ENCODE measurements around the gene PRRG2. TPM values are rescaled to one million over a fixed set of nuclear protein-coding genes. Genes with fewer than 3 reads are reported as not detected.

The PRRG2 gene
- 3.9 and 4.7 TPM in 2 replicates for total RNA-seq (2022)
- Bru-seq, nascent RNA, result percentile 37 among the genes with signal in this experiment
- BruChase-seq, experiment 1, labeled RNA remaining after a 6-hour chase, result percentile 46 among the genes with signal in this experiment
- BruChase-seq, experiment 2, labeled RNA remaining after a 2-hour chase, result percentile 35 among the genes with signal in this experiment
- long read RNA-seq, partial matches to known transcripts, result 0 of 4 reads
- long read RNA-seq, other reads (novel, unspliced or antisense), result 2 of 4 reads

DNA sequence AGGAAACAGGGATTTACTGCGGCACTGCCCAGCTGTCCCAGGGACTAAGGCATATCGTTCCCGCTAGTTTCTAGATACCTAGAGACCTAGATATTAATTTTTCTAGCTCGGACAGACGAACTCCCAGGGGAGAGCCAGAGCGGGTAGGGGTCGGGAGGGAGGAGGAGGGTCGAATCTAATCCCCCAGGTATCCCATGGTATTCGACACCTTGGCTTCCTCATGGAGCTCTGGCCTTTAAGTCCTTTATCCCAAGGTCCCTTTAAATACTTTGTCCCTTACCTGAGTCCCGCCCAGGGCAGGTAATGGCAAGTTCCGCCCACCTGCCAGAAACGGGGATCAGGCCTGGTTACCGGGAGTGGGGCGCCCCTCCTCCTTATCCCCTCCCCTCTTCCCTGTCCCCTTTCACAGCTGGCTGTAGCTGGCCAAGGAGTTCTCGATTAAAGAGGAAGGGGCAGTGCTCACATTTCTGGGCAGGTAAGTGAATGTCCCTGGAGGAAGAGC is at the start of gene PRRG2:
TSS of gene PRRG2 (plus strand) at position 310 of the 502 bp plus-strand sequence. CDS start 1,904 bp downstream, outside the sequence.
- intact Hi-C loops (cut with micrococcal nuclease), result loop anchor here (2.0 kb wide), 1 partner anchor 60 kb away; the partner anchor contains the start of gene RRAS
- TF ChIP-seq, protein P1, sequence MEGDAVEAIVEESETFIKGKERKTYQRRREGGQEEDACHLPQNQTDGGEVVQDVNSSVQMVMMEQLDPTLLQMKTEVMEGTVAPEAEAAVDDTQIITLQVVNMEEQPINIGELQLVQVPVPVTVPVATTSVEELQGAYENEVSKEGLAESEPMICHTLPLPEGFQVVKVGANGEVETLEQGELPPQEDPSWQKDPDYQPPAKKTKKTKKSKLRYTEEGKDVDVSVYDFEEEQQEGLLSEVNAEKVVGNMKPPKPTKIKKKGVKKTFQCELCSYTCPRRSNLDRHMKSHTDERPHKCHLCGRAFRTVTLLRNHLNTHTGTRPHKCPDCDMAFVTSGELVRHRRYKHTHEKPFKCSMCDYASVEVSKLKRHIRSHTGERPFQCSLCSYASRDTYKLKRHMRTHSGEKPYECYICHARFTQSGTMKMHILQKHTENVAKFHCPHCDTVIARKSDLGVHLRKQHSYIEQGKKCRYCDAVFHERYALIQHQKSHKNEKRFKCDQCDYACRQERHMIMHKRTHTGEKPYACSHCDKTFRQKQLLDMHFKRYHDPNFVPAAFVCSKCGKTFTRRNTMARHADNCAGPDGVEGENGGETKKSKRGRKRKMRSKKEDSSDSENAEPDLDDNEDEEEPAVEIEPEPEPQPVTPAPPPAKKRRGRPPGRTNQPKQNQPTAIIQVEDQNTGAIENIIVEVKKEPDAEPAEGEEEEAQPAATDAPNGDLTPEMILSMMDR (IDR thresholded peaks at IDR 0.05; ENCODE audit: unreplicated experiment), result no peak
- H3K4me3 Mint-ChIP-seq (ENCODE audit: unreplicated experiment), result peak within 1 kb of the TSS; percentile 92
- H3K27me3 Mint-ChIP-seq (ENCODE audit: insufficient read depth, unreplicated experiment), result no peaks in the 10 kb centered on the region
- ChIA-PET POLR2A (interaction anchor here (0.6 to 4.8 kb wide), 30 partner anchors 10 to 1801 kb away, joined by 3 to 138 read pairs (median 6); partner anchors contain the start of genes ADM5, ALDH16A1, BCL2L12 and FUZ), CTCF (interaction anchor here (0.7 to 4.6 kb wide), 3 partner anchors 11 to 92 kb away, joined by 3 to 40 read pairs (median 3); no protein-coding TSS in a partner anchor)
- BruUV-seq (replicated peaks), result no TSS peak
- H3K4me1 Mint-ChIP-seq (ENCODE audit: insufficient read depth, unreplicated experiment), result peaks cover 22% of the 10 kb centered on the region
- peaks cover 7% of the 10 kb centered on the region for H3K36me3 Mint-ChIP-seq (ENCODE audit: insufficient read depth, unreplicated experiment)
- peak within 1 kb of the TSS; percentile 96 for H3K27ac Mint-ChIP-seq (ENCODE audit: low read depth, unreplicated experiment)
- DNase-seq (ENCODE audit: unreplicated experiment), result peak; percentile 52
- H3K9me3 Mint-ChIP-seq (ENCODE audit: unreplicated experiment), result no peaks in the 10 kb centered on the region

DNA sequence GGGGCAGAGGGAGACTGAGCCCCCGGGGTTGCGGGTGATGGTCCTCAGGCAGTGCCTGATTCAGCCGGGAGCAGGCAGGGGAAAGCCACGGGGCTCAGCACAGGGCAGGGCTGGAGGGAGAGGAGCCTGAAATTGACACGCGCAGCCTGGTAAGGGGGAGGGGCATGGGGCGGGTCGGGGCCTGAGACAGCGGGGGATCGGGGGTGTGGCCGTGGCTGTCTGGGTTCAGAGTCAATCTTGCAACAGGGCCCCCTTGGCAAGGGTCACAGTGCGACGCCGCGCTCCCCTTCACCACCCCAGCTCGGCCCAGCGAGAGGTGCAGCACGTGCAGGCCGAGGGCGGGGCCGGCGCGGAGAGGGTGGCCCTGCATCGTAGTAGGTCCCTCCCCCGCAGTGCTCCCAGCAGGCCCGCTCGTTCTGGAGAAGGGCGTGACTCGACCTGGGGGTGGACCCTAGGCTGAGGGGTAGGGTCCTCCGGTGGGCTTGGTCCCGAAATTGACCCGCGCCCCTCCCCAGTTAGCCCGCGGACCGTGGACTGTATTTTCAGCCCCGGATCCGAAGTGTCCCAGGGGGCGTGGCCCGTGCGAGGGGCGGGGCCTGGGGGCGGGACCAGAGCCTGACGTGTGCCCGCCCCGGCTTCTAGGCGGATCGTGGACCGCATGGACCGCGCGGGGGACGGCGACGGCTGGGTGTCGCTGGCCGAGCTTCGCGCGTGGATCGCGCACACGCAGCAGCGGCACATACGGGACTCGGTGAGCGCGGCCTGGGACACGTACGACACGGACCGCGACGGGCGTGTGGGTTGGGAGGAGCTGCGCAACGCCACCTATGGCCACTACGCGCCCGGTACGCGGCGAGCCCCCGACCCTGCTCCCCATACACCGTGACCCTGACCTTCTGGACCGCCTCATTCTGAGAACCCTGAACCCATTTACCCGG is 47.3 kb upstream of the PRRG2 start:
- no peaks in the 10 kb centered on the region for H3K9me3 Mint-ChIP-seq (ENCODE audit: unreplicated experiment)
- BruUV-seq (replicated peaks), result no TSS peak
- intact Hi-C loops (cut with micrococcal nuclease), result no loop called here
- H3K4me1 Mint-ChIP-seq (ENCODE audit: insufficient read depth, unreplicated experiment), result peaks cover 6% of the 10 kb centered on the region
- H3K4me3 Mint-ChIP-seq (ENCODE audit: unreplicated experiment), result peak overlapping the region; percentile 73
- peaks cover 11% of the 10 kb centered on the region for H3K27me3 Mint-ChIP-seq (ENCODE audit: insufficient read depth, unreplicated experiment)
- ChIA-PET CTCF (interaction anchor here (0.5 to 4.3 kb wide), 5 partner anchors 13 to 294 kb away, joined by 3 to 26 read pairs (median 4); no protein-coding TSS in a partner anchor), POLR2A (interaction anchor here (0.9 to 1.0 kb wide), 3 partner anchors 9 to 20 kb away, joined by 3 to 4 read pairs (median 3); no protein-coding TSS in a partner anchor)
- H3K36me3 Mint-ChIP-seq (ENCODE audit: insufficient read depth, unreplicated experiment), result no peaks in the 10 kb centered on the region
- TF ChIP-seq, protein P1 (IDR thresholded peaks at IDR 0.05; ENCODE audit: unreplicated experiment), result peak; percentile 39
- H3K27ac Mint-ChIP-seq (ENCODE audit: low read depth, unreplicated experiment), result no peak overlapping the region
- peak; percentile 75 for DNase-seq (ENCODE audit: unreplicated experiment)

DNA sequence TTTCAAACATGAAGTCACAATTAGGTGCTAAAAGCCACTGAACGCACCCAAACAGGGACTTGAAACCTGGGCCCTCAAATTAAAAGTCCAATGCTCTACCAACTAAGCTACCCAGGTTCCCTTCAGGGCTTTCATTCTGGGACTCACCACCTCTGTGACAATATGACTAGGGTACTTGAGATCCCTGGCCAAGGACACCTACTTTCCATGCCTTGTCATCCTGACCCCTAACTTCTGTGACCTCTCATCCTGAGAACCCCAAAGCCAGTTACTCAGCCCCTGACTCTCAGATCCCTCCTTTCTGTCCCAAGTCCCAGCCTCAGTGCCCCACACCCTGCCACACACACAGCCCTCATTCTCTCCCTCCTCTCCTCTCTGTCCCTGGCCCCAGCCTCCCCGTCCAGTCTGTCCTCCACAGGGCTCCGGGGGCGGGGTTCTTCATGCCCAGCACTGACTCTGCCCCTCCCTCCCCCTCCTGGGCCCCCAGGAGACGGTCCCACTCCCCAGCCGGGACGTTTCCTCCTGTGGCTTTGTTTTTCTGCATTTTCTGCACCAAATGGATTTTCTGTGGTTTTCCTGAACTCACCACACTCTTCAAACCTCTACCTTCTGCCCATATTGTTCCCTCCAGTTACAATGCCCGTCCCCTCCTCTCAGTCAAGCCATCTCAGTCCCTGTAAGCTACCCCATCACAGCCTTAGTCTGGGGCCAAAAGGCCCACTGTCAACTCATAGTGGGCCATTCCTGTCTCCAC is 46.3 kb upstream of the PRRG2 start:
- ChIA-PET POLR2A (interaction anchor here (0.9 kb wide), 1 partner anchor 14 kb away, joined by 4 read pairs; no protein-coding TSS in a partner anchor), CTCF (interaction anchor here (0.6 to 4.3 kb wide), 4 partner anchors 12 to 35 kb away, joined by 3 to 26 read pairs (median 4); no protein-coding TSS in a partner anchor)
- TF ChIP-seq, protein P1 (IDR thresholded peaks at IDR 0.05; ENCODE audit: unreplicated experiment), result no peak
- BruUV-seq (replicated peaks), result no TSS peak
- Mint-ChIP-seq H3K36me3 (ENCODE audit: insufficient read depth, unreplicated experiment) (no peaks in the 10 kb centered on the region), H3K9me3 (ENCODE audit: unreplicated experiment) (no peaks in the 10 kb centered on the region), H3K4me1 (ENCODE audit: insufficient read depth, unreplicated experiment) (peaks cover 6% of the 10 kb centered on the region), H3K27ac (ENCODE audit: low read depth, unreplicated experiment) (no peak overlapping the region), H3K4me3 (ENCODE audit: unreplicated experiment) (peak overlapping the region; percentile 73), H3K27me3 (ENCODE audit: insufficient read depth, unreplicated experiment) (peaks cover 11% of the 10 kb centered on the region)
- intact Hi-C loops (cut with micrococcal nuclease), result no loop called here
- no peak for DNase-seq (ENCODE audit: unreplicated experiment)
